HG03066 (cell line): Measurements from ENCODE around the gene PATJ.
"Not testable (repeated sequence)": the region's sequence is repeated elsewhere in the genome, so short reads cannot be mapped to it uniquely, and the experiment has no call there.

Experiments used
- ATAC-seq: cut with Tn5 transposase; IDR thresholded peaks from one replicate; pipeline ENCODE4 v1.9.1; 2021; ENCODE audit warnings: low read depth; ENCODE audit not compliant: unreplicated experiment

The PATJ gene

GRCh38 chr1:61873994-61874393, 131.7 kb downstream of the PATJ start:
- no peak for ATAC-seq

GRCh38 chr1:61875198-61875597, 132.9 kb downstream of the PATJ start:
- ATAC-seq = no peak

GRCh38 chr1:61879887-61880474, 137.7 kb downstream of the PATJ start:
- not testable (repeated sequence) for ATAC-seq

- no peak for ATAC-seq
Measured at GRCh38 chr1:61887076-61887867, 145.0 kb downstream of the PATJ start.

- ATAC-seq = no peak
Measured at GRCh38 chr1:61887931-61888564, 145.8 kb downstream of the PATJ start.

GRCh38 chr1:61888808-61889207, 146.5 kb downstream of the PATJ start:
- ATAC-seq = no peak

- not testable (repeated sequence) for ATAC-seq
Measured at GRCh38 chr1:61890435-61890834, 148.2 kb downstream of the PATJ start.

- no peak for ATAC-seq
Measured at GRCh38 chr1:61892977-61893376, 150.7 kb downstream of the PATJ start.

- ATAC-seq = not testable (repeated sequence)
Measured at GRCh38 chr1:61894296-61894695, 152.0 kb downstream of the PATJ start.

- no peak for ATAC-seq
Measured at GRCh38 chr1:61895175-61895574, 152.9 kb downstream of the PATJ start.

- no peak for ATAC-seq
Measured at GRCh38 chr1:61898658-61899057, 156.4 kb downstream of the PATJ start.

GRCh38 chr1:61904354-61904753, 162.1 kb downstream of the PATJ start:
- ATAC-seq = no peak

GRCh38 chr1:61907102-61907501, 164.8 kb downstream of the PATJ start:
- ATAC-seq = no peak

GRCh38 chr1:61910035-61910434, 167.8 kb downstream of the PATJ start:
- no peak for ATAC-seq

- ATAC-seq = no peak
Measured at GRCh38 chr1:61914823-61915482, 172.7 kb downstream of the PATJ start.

- ATAC-seq = no peak
Measured at GRCh38 chr1:61921435-61921834, 179.2 kb downstream of the PATJ start.

GRCh38 chr1:61922950-61923480, 180.7 kb downstream of the PATJ start:
- ATAC-seq = no peak

- ATAC-seq = no peak
Measured at GRCh38 chr1:61925591-61926298, 183.5 kb downstream of the PATJ start.

GRCh38 chr1:61926597-61926996, 184.3 kb downstream of the PATJ start:
- no peak for ATAC-seq

GRCh38 chr1:61930116-61930645, 187.9 kb downstream of the PATJ start:
- no peak for ATAC-seq
